Dermis blood vessel endothelial cell (primary cell): ENCODE results near the gene PLD4. TPM values are rescaled to one million over a fixed set of nuclear protein-coding genes. Genes with fewer than 3 reads are reported as not detected.

Source experiments
- DNase-seq: peaks from one replicate; pipeline ENCODE4 v3.0.0; 2010
- total RNA-seq: library from RNA; depleted of rRNA; stranded (reverse); fragments of >200 nt; gene quantifications from 2 replicates; pipeline ENCODE4 v1.2.3, GENCODE V29; 2014

The PLD4 gene
- total RNA-seq, 1 donor from 2014 or later: under 0.01 TPM

- no peak for DNase-seq
Measured at GRCh38 chr14:104957146-104958113, 32.8 kb downstream of the PLD4 start.

GRCh38 chr14:104964546-104964945 lies 39.9 kb downstream of the PLD4 start:
- no peak for DNase-seq

GRCh38 chr14:104965561-104966231 lies 41.0 kb downstream of the PLD4 start:
- no peak for DNase-seq

- no peak for DNase-seq
Measured at GRCh38 chr14:104966261-104966865, 41.7 kb downstream of the PLD4 start.

GRCh38 chr14:104966981-104967385 lies 42.3 kb downstream of the PLD4 start:
- no peak for DNase-seq

GRCh38 chr14:104967386-104968152 lies 42.9 kb downstream of the PLD4 start:
- peak; percentile 64 for DNase-seq

GRCh38 chr14:104968153-104968527 lies 43.5 kb downstream of the PLD4 start:
- peak; percentile 67 for DNase-seq

GRCh38 chr14:104968541-104969401 lies 44.1 kb downstream of the PLD4 start:
- DNase-seq: peak; percentile 72

GRCh38 chr14:104969741-104970230 lies 45.1 kb downstream of the PLD4 start:
- DNase-seq: no peak

- peak; percentile 87 for DNase-seq
Measured at GRCh38 chr14:104970231-104971068, 45.8 kb downstream of the PLD4 start.

- DNase-seq: no peak
Measured at GRCh38 chr14:104971447-104972240, 47.0 kb downstream of the PLD4 start.

GRCh38 chr14:104972301-104973134 lies 47.8 kb downstream of the PLD4 start:
- peak; percentile 55 for DNase-seq

GRCh38 chr14:104973135-104973384 lies 48.4 kb downstream of the PLD4 start:
- DNase-seq: peak; percentile 96

GRCh38 chr14:104973385-104974145 lies 48.9 kb downstream of the PLD4 start:
- DNase-seq: no peak

GRCh38 chr14:104974146-104974541 lies 49.5 kb downstream of the PLD4 start:
- no peak for DNase-seq

GRCh38 chr14:104974665-104975390 lies 50.1 kb downstream of the PLD4 start:
- DNase-seq: no peak

GRCh38 chr14:104975481-104976197 lies 51.0 kb downstream of the PLD4 start:
- DNase-seq: peak; percentile 34
